ENCODE data around the gene MAP3K4. TPM values are rescaled to one million over a fixed set of nuclear protein-coding genes. Genes with fewer than 3 reads are reported as not detected.

MAP3K4 gene
- total RNA-seq, 1 experiment from 2014 or later: 54.3 TPM

GRCh38 chr6:161061576-161061975, 70.0 kb downstream of the MAP3K4 start:
- Mint-ChIP-seq H3K27ac (no peak overlapping the region; a peak in 1 of 7 replicates), H3K9me3 (peaks cover 2% of the 10 kb centered on the region in 2 experiments; a peak in 3 of 5 replicates), H3K4me3 (no peak overlapping the region), H3K27me3 (ENCODE audit: low read depth) (no peaks in the 10 kb centered on the region), H3K36me3 (ENCODE audit: insufficient read depth in 1 of 3, low read depth in 3 of 3) (peaks cover 10 to 17% (median 11%) of the 10 kb centered on the region in 3 experiments; a peak in 6 of 7 replicates), H3K4me1 (peaks cover 0 to 16% of the 10 kb centered on the region in 2 experiments; a peak in 3 of 4 replicates)
- Histone ChIP-seq H3K27me3 (ENCODE audit: insufficient read depth, low read length) (no peaks in the 10 kb centered on the region), H3K4ac (ENCODE audit: low read depth, low read length) (no peak overlapping the region), H3T11ph (ENCODE audit: low read length) (no peak overlapping the region), H3K79me1 (ENCODE audit: insufficient read depth, low read depth, low read length, poor library complexity, severe bottlenecking) (no peaks in the 10 kb centered on the region), H3K27ac (ENCODE audit: insufficient read length, low read depth, low read length) (no peak overlapping the region), H3K79me2 (ENCODE audit: insufficient read depth, low read length) (peaks cover 4% of the 10 kb centered on the region; the same call in 1 of the 2 replicates), H3K56ac (ENCODE audit: insufficient read length, low read depth, low read length) (no peak overlapping the region), H3K18ac (ENCODE audit: insufficient read length, low read depth, low read length) (no peak overlapping the region), H2BK12ac (ENCODE audit: insufficient read length, low read depth, low read length) (no peak overlapping the region), H4K5ac (ENCODE audit: insufficient read length, low read depth, low read length) (no peak overlapping the region), H3K4me2 (ENCODE audit: insufficient read depth, insufficient read length, low read length) (no peak overlapping the region), H2BK15ac (ENCODE audit: low read depth, low read length) (no peak overlapping the region), H3K23ac (ENCODE audit: insufficient read length, low read depth, low read length) (no peak overlapping the region), H3K9ac (ENCODE audit: extremely low read depth, insufficient read length, low read length) (no peak overlapping the region), H3K14ac (ENCODE audit: insufficient read depth, low read length) (no peak overlapping the region), H4K20me1 (ENCODE audit: control insufficient read depth, insufficient read depth, insufficient read length) (no peaks in the 10 kb centered on the region), H2BK5ac (ENCODE audit: insufficient read length, low read length) (no peak overlapping the region), H2AFZ (ENCODE audit: low read length) (no peak overlapping the region), H2BK120ac (ENCODE audit: low read depth, low read length, poor library complexity, severe bottlenecking) (no peak overlapping the region), H3K9me3 (ENCODE audit: control insufficient read depth, low read depth, low read length) (no peaks in the 10 kb centered on the region), H2AK5ac (ENCODE audit: insufficient read length, low read length) (no peak overlapping the region), H4K8ac (replicated peaks; ENCODE audit: insufficient read length, low read depth, low read length) (no peak overlapping the region), H4K91ac (ENCODE audit: insufficient read length, low read depth, low read length) (no peak overlapping the region), H3K4me1 (ENCODE audit: insufficient read depth, low read length) (0 out of 2 replicates have a peak, but pooled peaks cover 4% of the 10 kb centered on the region), H2BK20ac (ENCODE audit: low read depth, low read length, poor library complexity, severe bottlenecking) (no peak overlapping the region), H3K23me2 (ENCODE audit: insufficient read length, low read depth, low read length, poor library complexity, severe bottlenecking) (no peaks in the 10 kb centered on the region)
- WGBS (ENCODE audit: extremely low coverage, insufficient read length, low lambda C conversion rate): no CpG with 5 or more reads among the region's 3 CpGs
- no peak for TF ChIP-seq CTCF (conservative IDR thresholded peaks at IDR 0.05)
- DNase-seq: no peak
